Caki2 (cell line): Measurements from ENCODE around the gene PHLDB2. TPM values are rescaled to one million over a fixed set of nuclear protein-coding genes. Genes with fewer than 3 reads are reported as not detected.

Source experiments
- DNase-seq: peaks from one replicate; pipeline ENCODE4 v3.0.0-alpha.2; 2015; ENCODE audit warnings: low read depth
- in situ Hi-C: cut with HindIII; loops from 2 replicates; pipeline ENCODE4 v1.10.0; 2016; ENCODE audit warnings: low sequenced_read_pairs, low pct_unique_long_range_greater_than_20kb, mixed read lengths
- total RNA-seq: library from RNA; depleted of rRNA; stranded (reverse); fragments of >200 nt; shearing (Covaris generic); gene quantifications from 2 replicates; pipeline ENCODE4 v1.2.3, GENCODE V29; 2014; ENCODE audit warnings: low replicate concordance

Gene PHLDB2
- total RNA-seq, 1 experiment from 2014 or later, result 10.3 TPM

DNA sequence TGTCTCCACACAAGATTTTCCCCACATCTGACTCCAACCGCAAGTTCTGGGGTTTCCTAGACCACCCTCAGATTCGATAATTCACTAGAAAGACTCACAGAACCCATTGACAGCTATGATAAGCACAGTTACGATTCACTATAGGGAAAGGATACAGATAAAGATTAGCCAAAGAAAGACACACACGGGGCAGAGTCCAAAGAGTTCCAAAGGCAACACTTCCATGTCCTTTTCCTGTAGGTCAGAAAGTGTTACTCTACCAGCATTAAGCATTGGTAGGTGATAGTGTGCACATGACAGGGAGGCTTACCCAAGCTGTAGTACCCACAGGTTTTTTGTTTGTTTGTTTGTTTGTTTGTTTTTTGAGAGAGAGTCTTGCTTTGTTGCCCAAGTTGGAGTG is 48.1 kb downstream of the PHLDB2 start:
- no peak for DNase-seq
- in situ Hi-C loops, result no loop called here

DNA sequence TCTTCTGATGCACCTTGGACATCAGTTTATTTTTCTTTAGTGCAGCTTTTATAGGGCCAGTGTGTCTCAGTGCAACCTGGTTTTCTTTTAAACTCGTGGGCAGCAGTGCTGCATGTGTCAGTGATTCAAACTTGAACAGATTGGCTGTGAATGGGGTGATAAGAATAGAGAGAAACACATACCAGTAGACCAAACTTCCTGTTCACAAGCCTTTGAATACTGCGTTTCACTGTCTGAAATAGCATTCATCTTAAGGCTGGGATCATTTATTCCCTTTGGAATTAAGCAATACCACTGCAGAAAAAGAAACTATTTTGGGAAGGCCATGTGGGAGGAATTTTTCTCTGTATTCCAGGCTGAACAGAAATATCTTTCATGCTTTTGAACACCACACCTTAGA is 51.7 kb downstream of the PHLDB2 start:
- no peak for DNase-seq

DNA sequence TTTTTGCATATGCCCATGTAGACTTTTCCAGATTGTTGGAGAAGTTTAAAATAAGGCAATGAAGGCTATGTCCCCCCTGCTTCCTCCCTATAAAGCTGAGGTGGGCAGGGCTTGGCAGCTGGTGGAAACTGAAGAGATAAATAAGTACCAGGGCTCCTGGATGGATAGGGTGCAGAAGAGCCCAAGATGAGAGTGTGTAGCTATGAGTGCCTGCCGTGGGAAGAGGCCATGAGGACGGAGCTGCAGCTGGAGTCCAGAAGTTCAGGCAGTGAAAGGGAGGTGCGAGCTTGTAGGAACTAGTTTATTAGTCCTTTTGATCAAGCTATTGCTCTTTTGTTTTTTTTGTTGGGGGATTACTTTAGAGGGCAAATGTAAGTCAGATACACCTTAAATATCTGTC is 52.4 kb downstream of the PHLDB2 start:
- in situ Hi-C loops, result no loop called here
- DNase-seq, result no peak

More for the DNA sequence above, 51.7 kb downstream of the PHLDB2 start:
- in situ Hi-C loops, result no loop called here

DNA sequence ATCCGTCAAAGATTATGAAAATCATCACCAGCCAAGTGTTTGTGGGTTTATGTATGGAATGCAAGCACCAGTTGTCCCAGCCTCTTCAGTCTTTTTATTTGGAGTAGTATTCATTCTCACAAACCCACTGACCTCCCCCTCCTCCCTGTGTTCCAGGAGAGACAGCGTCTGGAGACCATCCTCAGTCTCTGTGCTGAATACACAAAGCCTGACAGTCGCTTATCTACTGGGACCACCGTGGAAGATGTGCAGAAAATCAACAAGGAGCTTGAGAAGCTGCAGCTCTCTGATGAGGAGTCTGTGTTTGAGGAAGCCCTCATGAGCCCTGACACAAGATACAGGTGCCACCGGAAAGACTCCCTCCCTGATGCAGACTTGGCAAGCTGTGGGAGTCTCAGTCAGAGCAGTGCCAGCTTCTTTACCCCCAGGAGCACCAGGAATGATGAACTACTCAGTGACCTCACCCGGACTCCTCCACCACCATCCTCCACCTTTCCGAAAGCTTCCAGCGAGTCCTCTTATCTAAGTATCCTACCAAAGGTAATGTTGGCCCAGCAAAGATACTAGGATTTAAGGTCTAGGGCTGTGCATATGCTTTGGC is 54.2 kb downstream of the PHLDB2 start:
- in situ Hi-C loops, result no loop called here
- no peak for DNase-seq

DNA sequence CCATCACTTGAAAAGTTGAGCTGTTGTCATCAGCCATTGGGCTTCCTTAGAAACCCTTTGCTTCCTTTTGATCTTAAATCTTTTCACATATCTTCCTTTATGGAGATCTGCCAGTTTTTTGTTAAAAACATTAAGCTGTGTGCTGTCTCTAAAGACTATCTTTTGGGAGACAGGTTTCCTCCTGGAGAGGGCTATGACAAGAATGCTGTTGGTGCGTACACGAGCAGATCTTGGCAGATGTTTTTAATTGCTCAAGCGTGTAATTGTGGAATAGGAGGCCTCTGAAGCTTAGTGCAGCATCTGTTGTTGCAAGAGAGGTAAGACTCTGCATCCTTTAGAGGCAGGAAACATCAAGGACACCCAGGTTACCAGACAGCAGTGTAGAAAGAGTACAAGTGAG is 56.8 kb downstream of the PHLDB2 start:
- in situ Hi-C loops, result no loop called here
- DNase-seq, result peak; percentile 48

DNA sequence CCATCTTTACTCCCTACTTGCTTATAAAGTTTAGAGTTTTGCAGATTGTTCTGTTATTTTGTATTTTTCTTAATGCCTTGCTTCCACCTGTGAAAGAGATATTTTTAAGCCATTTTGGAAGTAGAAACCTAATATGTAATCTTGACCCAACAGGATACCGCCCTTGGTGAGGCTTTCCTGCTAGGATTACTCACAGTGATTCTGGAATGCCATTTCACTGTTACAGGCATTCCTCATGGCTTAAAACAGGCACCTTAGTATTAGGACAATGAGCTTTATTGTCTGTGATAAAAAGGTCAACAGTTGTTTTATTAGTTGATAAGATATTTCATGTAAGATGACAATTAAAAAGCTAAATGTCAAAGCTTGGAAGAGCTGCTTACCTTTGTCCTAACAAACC is 58.2 kb downstream of the PHLDB2 start:
- in situ Hi-C loops, result no loop called here
- no peak for DNase-seq

DNA sequence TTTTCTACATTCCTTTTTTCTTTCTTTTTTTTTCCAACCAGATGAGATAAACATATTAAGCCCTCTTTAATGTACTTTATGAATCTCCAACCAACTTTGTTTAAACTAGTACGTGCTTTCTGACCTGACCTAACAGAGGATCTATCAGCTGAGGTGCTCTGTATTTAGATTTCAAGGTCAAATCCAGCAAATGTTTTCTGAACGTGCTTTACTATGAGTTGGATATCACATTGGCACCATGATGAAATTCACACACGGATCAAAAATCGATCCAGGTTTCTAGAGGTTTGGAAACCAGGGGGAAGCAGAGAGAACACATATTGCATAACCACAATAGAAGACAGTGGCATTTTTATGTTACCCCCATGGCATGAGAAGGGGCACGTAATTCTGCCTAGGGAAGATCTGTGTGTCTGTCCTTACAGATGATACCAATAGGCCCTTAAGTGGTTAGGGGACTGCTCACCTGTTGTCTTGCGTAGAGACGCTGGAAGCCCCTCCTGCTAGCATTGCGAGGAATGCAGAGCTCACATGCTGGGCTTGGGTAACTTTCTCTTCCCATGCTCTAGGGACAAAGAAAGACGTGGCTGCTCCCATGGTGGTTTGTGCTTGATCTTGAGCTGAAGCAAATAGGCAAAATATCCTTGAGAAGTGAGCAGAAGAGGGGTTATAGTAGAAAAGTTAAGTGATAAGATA is 60.5 kb downstream of the PHLDB2 start:
- in situ Hi-C loops, result no loop called here
- no peak for DNase-seq

DNA sequence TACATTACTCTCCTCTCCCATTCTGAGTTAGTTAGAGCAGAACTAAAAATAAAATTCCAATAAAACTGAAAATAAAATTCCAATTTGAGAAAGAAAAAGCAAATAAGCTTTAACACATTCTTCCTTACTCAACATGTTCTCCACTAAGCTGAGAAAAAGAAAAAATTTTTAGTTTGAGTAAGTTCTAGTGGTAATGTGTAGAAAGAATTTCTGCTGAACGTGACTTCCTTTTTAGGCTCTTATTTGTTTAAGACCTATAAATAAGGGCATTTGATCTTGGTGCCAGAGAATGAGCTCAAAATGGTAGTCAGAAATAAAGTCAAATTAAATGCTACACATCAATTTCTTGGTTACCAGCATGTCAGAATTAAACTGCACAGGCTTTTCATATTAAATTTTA is 62.1 kb downstream of the PHLDB2 start:
- in situ Hi-C loops, result no loop called here
- no peak for DNase-seq

DNA sequence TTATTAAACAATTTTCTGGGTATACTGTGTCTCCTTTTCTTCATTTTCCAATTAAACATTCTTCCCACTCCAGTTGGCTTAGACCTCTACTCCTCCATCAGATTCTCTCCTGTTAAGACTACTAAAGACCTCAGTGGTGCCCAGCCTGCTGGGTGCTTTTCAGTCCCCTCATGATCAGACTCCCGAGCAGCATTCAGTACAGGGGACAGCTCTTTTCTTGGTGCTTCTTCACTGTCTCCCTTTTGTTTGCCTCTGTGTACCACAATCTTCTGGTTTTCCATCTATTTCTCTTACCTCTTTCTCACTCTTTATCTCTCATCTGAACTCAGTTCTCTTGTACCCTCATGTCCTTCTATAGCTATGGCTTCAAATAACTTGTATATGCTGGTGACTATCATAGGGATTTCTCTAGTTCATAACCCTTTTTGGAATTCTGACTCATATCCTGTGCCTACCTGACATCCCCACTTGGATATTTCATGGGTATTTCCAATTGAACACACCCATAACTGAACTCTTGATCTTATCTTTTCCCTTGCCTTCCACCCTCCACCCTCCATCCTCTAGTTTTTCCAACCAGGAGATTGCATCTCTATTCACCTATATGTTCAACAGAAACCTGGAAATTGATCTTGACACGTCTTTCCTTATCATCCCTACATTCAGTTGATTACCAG is 64.2 kb downstream of the PHLDB2 start:
- in situ Hi-C loops, result no loop called here
- no peak for DNase-seq

DNA sequence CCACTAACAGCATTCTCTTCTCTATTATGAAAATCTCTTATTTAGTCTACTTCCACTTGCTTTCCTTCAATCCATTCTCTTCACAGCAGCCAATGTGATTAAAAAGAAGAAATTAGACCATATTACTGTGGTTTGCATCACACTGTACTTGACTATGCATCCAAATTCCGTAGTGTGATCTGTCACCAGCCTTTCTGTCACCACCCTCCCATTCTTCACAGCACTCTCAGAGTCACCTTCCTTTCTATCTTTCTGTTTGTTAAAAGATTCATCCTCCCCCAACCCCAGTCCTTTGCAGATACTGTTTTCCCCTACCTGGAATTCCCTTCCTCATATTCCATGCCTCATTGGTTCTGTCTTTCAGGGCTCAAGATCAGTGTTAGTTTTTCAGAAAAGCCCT is 64.7 kb downstream of the PHLDB2 start:
- in situ Hi-C loops, result no loop called here
- no peak for DNase-seq

DNA sequence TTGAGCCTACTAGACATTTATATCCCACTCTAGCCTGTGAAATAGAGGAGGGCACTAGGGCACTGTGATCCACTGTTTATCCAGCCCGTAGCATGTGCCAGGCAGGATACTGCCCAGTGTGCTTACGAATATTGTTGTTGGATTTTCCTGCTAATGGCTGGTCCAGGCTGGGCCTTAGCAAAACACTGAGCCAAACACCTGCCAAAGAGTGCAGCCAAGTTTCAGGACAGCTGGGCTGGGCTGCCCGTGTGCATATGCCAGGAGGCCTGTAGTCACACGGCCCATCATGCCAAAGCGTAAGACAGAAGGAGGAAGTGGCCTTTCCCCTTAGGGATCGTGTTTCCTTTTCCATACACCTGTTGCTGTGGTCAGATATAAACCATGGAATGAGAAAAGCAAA is 65.2 kb downstream of the PHLDB2 start:
- in situ Hi-C loops, result no loop called here
- DNase-seq, result no peak

DNA sequence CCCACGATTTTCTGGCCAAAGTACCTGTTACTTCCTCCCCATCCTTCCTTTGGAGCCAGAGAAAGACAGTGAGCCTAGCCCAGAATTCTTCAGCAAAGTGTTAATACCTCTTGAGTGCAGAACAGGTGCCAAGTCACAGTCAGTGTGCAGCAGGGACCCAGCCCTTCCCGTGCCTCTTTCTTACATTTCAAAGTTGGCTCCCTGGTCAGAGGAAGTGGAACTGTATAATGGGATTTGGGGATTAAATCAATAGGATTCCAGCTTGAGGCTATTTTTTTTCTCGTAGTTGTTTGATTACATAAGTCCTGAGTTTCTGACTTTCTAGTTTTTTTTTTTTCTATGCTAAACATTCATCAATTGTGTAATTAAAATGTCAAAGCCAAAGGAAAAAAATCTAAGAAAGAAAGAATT is 67.2 kb downstream of the PHLDB2 start:
- DNase-seq, result no peak
- in situ Hi-C loops, result no loop called here

DNA sequence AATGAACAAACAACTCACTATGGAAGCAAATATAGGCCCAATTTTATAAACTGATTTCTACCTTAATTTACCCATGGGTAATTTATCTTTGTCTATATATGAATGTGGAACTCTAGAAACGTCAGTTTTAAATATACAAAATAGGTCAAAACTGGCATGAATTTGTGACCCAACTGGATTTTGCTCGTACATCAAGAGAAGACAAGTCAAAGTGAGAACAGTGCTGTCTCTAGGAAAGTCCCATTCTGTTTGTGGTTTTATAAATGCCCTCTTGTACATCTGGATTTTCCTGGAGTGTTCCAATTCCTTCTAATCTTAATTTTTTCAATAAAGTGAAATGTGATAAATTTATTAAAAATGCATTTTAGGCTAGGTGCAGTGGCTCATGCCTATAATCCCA is 69.5 kb downstream of the PHLDB2 start:
- no peak for DNase-seq
- in situ Hi-C loops, result no loop called here

DNA sequence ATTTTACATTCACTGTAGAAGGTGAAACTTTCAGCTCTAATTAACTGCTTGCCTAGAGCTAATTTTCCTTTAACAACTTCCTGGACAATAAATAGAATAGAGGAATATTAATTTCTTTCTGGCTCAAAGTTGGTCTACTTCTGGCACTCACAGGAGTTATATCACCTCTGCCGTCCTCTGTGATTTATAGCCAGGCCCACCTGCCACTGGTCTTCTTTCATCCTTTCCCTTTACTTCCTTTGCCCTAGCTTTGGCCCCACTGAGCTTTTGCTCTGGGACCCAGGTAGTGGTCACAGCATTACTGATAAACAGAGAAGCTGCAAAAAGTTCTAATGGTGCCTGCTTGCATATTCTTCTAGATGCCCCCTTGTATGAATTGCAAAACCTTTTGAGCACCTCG is 70.4 kb downstream of the PHLDB2 start:
- no peak for DNase-seq
- in situ Hi-C loops, result no loop called here

DNA sequence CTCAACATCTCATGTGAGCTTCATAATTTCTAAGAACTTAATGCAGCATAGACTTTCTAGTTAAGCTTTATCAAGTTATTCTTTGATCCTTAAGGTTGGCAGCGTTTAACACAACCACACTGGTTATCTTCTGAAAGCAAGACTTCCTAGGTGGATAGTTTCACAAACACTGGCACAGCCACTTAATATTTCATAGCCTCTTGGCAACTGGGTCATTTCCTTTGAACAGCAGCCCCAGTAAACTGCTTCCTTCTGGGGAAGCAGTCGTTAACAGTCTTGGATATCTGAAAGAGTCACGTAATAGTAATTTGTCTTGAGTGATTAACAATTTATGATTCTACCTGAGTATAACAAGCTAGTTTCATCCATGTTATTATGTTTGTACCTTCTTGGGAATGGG is 73.9 kb downstream of the PHLDB2 start:
- DNase-seq, result no peak
- in situ Hi-C loops, result no loop called here

DNA sequence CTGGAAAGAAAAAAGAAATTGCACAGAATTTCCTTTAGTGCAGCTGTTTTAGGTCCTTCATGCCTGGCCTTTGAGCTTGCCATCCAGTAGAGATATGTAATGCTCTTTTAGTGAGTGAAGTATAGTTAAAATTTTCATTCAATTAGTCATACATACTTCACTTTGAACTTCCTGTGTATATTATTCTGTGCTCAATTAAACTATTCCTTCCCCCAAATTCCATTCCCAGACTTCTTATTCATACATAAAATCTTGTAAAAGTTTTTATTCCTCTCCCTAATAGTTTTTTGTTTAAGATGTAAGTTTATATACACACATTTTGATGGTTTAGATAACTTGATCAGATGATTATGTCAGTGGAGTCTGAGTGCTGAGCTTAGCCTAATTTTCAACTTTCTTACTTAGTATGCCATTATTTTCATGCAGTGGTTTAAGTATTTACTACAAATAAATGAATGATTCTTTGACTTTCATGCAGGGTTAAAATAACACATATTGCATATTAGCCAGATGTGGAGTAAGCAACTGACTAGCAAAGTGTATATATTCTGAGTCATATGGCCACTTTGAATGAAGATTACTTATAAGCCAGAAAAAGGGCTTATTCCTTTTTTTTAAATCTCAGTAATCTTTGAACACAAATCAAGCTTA is 77.3 kb downstream of the PHLDB2 start:
- in situ Hi-C loops, result no loop called here
- peak; percentile 70 for DNase-seq

DNA sequence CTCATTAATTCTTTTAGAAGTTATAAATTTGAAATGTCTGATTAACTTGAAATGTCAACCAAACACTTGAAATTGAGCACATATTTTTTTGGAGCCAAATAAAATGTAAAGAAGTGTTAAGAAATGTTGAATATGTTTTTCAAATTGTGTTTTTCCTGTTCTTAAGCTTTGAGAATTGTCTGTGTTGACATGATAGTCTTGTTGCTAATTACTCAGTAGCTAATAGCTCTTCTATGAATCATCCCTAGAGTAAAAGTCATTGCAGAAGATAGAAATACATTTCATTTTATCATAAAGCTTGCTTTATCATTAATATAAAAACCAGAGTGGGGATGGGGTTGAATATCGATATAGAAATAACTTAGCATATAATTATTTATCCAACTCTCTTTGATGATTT is 77.9 kb downstream of the PHLDB2 start:
- DNase-seq, result no peak

DNA sequence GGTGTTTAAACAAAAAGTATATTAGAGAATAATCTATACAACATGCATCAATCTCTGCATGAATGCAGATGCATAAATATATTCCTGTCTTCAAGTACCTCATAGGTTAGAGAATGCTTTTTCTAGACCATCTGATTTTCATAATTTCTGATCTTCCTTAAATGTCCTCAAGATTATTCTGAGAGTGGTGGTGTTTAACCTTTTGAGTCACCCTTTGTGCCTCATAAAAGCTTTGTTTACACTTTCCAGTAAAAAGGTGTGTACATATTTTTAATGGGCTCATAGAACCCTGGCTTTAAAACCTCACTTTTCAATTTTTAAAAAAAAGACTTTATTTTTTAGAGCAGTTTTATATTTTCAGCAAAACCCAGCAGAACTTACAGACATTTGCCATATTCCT is 78.8 kb downstream of the PHLDB2 start:
- no peak for DNase-seq
- in situ Hi-C loops, result no loop called here

More for the DNA sequence above, 77.9 kb downstream of the PHLDB2 start:
- in situ Hi-C loops, result no loop called here

DNA sequence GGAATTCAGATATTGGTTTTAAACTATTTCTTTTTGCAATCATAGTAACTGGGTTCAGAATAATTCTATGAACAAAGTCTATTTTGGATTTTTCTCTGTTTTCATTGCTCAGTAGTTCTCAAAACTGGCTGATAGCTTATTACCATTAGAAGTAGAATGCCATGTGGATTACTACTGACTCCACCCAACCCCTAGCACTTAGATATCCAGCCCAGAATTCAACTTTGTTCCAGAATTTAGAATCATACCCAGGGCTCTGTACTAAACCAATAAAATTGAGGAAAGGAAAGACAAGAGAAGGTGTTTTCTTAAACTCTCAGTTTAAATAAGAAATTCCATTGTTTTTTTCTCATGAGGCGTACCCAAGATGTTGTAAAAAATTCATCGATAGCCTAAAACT is 80.8 kb downstream of the PHLDB2 start:
- no peak for DNase-seq
- in situ Hi-C loops, result no loop called here
